ENCODE results near the gene EIF4G3.
"Not testable (repeated sequence)": the region's sequence is repeated elsewhere in the genome, so short reads cannot be mapped to it uniquely, and the experiment has no call there.

The EIF4G3 gene

DNA sequence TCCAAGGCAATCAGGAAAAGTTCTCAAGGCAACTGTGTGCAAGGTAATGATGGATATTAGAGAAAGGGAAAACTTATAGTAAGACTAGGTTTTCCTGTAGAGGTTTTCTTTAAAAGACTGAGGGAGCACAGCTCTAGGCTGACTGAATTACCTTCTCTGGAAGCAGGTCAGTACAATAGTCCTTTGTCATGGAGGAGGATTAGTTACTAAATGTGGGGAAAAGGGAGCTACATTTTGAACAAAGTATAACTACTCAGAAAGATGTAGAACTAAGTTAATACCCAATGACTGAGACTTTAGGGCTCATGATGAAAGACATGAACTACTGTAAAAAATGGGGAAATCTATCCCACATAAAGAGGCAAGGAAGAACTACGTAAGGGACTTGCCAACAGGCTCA is 241.0 kb downstream of the EIF4G3 start:
- DNase-seq (ENCODE audit: low spot score), result no peak

DNA sequence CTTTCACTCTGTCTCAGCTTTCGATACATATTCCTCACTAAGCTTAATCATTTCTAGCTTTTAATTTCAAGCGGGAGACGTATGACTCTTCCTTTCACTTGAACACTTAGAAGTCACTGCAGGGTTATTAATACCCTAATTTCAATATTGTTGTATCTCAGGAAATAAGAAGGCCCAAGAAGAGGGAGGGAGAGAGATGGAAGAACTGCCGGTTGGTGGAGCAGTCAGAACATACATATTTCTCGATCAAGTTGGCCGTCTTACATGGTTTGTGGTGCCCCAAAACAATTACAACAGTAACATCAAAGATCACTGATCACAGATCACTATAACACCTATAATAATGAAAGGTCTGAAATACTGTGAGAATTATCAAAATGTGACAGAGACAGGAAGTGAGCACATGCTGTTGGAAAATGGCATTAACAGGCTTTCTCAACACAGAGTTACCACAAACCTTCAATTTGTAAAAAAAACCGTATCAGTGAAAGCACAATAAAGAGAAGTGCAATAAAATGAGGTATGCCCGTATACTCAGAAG is 244.2 kb downstream of the EIF4G3 start:
- no peak for DNase-seq (ENCODE audit: low spot score)

DNA sequence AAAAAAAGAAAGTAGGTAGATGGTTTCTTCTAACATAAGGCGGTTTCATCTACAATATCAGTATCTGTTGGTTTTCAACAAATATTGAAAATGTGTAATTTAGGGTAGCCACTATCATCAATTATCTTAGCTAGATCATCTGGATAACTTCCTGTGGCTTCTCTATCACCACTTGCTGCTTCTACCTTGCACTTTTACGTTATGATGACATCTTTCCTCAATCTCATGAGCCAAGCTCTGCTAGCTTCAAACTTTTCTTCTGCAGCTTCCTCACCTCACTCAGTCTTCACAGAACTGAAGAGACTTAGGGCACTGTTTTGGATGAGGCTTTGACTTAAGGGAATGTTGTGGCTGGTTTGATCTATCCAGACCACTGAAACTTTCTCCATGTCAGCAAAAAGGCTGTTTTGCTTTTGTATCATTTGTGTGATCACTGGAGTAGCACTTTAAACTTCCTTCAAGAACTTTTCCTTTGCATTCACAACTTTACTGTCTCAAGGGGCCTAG is 244.7 kb downstream of the EIF4G3 start:
- no peak for DNase-seq (ENCODE audit: low spot score)

DNA sequence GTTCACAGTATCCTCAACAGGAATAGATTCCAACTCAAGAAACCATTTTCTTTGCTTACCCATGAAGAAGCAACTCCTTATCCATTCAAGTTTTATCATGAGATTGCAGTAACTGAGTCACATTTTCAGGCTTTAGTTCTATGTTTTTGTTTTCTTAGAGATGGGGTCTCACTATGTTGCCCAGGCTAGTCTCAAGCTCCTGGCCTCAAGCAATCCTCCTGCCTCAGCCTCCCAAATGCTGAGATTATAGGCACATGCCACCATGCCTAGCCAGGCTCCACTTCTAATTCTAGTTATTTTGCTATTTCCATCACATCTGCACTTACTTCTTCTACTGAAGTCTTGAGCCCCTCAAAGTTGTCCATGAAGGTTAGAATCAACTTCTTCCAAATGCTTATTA is 246.3 kb downstream of the EIF4G3 start:
- no peak for DNase-seq (ENCODE audit: low spot score)

DNA sequence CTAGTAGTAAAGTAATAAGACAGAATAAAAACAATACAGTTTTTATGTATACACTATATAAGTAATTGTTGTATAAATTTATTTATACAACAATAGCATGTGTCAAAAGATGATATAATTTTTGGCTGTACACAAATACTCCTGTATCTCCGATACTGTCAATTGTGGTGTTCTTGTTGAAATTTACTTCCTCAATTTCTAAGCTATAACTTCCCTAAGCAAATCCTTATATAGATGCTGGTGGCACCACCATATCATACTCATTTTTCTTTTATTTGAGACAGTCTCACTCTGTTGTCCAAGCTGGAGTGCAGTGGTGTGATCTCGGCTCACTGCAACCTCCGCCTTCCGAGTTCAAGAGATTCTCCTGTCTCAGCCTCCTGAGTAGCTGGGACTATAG is 248.6 kb downstream of the EIF4G3 start:
- no peak for DNase-seq (ENCODE audit: low spot score)

DNA sequence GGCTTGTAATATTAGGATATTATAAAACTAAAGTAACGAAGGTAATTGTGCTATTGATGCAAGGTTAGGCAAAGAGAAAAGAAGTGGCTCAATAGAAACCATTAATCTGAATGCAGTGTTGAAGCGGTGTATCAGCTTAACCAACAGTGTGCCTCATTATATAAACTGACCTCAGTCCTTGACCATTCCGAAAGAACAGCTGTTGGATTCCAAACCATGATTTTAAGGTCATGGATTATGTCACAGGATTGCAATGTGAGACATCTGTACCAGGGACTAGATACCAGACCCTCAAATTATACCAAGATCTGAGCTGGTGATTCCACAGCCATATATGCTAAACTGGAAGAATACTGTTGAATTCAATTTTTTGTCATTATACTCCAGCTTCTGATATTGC is 255.4 kb downstream of the EIF4G3 start:
- DNase-seq (ENCODE audit: low spot score), result no peak

DNA sequence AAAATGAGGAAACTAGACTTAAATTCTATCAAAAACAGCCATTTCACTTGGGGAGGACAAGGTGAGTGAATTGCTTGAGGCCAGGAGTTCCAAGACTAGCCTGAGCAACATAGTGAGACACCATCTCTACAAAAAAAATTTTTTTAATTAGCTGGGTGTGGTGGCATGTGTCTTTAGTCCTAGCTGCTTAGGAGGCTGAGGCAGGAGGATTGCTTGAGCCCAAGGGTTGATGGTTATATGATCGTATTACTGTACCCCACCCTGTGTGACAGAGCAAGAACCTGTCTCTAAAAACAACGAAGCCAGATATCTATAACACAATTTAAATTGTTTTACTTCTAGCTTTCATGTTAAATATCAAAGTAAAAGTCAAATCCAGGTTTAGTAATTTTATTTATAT is 263.5 kb downstream of the EIF4G3 start:
- no peak for DNase-seq (ENCODE audit: low spot score)

DNA sequence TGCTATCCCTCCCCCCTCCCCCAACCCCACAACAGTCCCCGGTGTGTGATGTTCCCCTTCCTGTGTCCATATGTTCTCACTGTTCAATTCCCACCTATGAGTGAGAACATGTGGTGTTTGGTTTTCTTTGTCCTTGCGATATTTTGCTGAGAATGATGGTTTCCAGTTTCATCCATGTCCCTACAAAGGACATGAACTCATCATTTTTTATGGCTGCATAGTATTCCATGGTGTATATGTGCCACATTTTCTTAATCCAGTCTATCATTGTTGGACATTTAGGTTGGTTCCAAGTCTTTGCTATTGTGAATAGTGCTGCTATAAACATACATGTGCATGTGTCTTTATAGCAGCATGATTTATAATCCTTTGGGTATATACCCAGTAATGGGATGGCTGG is 269.2 kb downstream of the EIF4G3 start:
- not testable (repeated sequence) for DNase-seq (ENCODE audit: low spot score)

DNA sequence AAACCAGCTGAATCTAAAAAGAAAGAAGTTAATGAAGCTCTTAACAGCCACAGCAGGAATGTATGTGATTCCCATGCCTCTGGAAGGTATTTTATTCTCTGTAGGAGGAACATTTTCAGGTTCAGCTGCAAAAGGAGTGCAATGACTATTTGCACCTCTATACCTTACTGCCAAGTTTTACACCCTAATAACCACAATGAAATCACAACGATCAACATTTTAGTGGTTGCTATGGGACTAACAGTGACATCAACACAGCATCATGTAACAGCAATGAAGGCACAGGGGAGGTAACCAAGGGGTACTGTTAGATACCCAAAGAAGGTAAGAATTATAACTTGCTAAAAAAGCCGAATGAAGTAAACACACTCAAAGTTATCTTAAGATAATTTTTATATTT is 273.3 kb downstream of the EIF4G3 start:
- DNase-seq (ENCODE audit: low spot score), result no peak

DNA sequence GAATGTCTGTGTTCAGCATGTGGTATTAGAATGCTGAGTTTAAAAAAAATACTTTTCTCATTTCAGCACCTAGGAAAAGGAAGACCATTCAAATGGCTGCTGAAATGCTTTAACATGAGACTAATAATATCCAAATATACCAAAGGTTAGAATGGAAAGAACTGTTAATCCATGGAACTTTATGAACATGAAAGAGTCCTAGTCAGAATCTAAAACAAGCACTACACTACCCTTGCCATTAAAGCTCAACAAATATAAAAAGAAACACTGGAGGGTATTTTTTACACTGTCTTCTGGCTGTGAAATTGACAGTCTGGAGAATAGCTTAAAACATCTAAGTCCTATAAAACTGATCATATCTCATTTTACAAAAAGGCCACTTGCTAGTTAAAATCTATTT is 276.6 kb downstream of the EIF4G3 start:
- no peak for DNase-seq (ENCODE audit: low spot score)

DNA sequence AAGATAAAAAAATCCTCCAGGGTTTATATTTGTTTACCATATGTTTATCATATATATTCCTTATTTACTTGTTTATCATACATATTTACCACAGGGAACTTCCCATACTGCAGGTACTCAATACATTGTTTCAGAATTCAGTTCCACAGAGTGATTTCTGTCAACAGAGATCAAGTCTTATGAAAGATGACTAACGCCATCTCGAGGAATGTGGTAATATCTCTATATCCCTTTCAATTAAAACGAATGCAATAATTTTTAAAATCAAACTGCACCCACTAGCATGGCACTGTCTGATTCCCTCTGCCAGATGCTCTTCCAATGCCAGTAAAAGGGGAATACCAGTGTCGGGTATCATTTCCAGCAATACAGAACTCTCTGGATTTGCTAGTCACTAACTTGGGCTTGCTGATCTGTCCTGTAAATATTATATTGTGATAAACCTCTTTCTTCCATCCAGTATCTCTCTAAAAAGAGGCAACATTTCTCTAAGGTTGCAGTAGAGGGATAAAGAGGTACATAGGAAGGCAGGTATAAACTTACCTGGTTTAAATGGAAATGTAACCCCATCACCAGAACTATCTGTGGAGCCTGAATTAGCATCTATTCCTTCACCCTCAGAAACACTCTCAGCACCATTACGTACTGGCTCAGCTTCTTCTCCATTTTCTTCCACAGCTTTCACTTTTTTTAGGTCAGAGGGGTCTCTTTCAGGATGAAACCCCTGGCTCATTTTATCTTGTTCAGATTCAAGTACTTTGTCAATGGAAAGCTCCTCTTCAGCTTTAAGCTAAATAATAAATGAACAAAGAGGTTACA is 277.3 kb downstream of the EIF4G3 start:
- no peak for DNase-seq (ENCODE audit: low spot score)

DNA sequence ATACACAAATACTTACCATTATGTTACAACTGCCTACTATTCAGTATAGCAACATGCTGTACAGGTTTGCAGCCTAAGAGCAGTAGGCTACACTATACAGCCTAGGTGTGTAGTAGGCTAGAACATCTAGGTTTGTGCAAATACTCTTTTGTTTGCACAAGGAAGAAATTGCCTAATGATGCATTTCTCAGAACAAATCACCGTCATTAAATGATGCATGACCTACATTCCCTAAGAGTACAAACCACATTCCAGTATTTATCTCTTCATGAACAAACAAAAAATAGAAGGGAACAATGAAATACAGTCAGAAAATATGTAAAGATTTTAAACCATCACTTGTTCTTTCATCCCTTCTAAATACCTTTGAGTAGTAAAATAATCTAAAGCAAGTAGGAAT is 279.9 kb downstream of the EIF4G3 start:
- peak; percentile 18 for DNase-seq (ENCODE audit: low spot score)

DNA sequence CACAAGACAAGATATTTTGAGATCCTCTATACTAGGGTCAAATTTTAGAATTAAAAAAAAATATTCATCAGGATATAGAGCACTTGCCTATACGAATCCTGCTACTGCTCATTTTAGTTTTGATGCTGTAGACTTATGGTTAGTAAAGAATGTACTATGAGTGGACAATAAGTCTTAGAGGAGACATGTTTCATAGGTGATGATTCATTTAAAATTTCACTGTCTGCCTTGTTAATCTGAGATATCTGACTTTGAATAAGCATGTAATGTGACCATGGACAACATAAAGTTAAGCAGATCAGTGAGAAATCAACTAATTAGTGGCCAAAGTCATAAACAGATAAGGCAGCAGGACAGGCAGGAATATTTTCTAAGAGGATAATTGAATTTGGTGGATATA is 282.8 kb downstream of the EIF4G3 start:
- DNase-seq (ENCODE audit: low spot score), result no peak

DNA sequence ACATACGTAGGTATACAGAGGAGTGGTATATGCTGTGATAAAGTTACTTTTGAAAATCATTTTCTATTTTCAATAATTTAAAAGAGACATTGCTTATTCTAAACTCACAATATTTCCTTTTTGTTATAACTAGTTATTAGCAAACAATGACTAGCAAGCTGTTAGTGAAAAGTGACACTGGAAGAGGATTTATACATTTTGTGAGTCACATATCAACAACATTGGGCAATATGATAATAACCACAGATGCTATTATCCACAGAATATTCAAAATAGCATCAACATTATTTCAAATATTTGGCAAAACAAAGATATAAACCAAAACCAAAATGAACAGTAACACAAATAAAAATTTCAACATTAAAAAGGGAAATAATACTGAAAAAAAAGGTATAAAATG is 285.6 kb downstream of the EIF4G3 start:
- no peak for DNase-seq (ENCODE audit: low spot score)

DNA sequence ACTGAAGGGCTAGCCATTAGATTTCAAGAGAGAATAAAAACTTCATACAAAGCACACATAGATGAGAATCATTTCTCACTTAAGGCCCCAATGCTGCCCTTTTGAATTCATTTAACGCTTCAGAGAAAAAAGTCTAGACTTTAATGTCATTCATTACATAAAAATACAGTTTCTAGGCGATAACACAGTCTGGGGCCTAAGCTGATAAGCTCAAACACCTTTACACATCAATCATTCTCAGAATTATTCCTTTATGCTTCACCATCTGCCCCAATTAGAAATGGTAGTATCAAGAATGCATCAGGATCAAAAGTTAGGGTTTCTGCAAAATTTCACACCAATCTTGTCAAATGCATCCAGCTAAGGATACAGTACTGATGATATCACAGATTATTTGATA is 289.5 kb downstream of the EIF4G3 start:
- DNase-seq (ENCODE audit: low spot score), result no peak

DNA sequence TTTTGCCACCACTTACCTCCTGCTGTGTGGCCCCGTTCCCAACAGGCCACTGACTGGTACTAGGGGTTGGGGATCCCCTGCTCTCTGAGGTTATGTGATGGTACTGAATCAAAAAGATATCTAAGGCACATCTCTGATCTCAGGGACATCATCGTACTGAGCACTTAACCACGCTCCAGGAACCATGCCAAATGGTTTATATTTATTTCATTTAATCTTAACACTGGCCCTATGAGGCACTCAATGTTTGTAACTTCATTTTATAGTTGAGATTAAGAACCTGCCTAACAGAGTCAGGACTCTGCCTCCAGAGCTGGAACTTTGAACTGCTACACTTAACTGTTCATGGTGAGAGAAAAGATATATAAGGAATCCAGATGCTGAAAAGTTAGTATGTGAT is 291.6 kb downstream of the EIF4G3 start:
- no peak for DNase-seq (ENCODE audit: low spot score)

DNA sequence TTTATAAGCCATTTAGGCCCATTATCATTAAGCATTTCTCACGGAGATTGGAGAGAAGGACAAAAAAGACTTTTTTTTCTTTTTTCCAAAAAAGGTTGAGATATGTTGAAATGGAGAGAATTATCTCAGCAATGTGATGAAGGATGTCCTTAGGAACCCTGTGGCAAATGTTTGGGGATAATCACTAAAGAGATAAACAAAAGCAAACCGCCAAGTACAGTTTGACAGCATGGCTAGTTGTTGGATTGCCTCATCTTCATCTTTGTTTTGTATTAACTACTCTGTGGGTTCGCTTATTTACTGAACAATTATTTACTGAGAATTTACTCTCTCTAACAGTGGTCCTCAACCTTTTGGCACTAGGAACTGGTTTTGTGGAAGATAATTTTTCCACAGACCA is 292.2 kb downstream of the EIF4G3 start:
- no peak for DNase-seq (ENCODE audit: low spot score)

DNA sequence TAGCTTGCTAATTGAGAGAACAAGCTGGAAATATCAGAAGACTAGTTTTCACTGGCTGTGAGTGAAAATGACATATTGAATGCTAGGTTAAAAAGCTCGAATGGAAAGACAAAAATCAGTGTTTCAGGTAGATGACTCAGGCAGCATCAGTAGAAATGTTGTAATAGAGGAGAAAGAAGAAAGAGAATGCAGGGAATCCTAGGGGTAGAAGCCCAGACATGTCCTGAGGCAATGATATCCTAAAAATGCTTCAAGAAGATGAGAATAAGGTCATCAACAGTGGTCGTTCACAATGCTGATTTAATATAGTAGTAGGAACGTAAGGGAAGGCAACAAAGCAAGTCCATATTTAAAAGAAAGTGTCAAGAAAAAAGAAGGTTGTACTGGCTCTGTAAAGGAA is 292.9 kb downstream of the EIF4G3 start:
- no peak for DNase-seq (ENCODE audit: low spot score)

DNA sequence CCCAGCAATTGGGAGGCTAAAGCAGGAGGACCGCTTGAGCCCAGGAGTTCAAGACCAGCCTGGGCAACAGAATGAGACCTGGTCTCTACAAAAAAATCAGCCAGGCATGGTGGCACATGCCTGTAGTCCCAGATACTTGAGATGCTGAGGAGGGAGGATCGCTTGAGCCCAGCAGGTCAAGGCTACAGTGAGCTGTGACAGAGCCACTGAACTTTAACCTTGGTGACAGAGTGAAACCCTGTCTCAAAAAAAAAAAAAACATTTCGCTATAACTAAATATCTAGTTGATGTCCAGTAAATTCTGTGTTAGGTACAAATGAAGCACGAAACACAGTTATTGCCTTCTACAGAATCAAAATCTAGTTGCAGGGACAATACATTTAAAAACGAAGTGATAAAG is 293.9 kb downstream of the EIF4G3 start:
- no peak for DNase-seq (ENCODE audit: low spot score)

DNA sequence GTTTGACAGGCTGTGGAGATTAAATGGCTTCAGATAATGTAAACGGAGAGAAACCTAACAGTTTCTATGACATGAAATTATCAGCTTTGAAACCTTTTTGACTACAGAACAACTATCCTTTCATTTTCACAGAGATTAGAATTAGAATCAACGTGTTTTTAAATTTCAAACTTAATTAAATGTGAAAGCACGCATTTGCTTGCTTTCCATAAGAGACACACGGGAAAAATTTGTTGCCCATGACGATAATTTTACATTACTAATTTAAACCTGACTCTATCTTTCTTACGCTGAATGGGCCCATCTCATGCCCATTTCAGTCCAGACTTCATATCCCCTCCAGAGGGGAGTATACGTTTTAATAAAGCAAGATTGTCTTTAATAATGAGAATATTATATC is 297.9 kb downstream of the EIF4G3 start:
- DNase-seq (ENCODE audit: low spot score), result no peak

DNA sequence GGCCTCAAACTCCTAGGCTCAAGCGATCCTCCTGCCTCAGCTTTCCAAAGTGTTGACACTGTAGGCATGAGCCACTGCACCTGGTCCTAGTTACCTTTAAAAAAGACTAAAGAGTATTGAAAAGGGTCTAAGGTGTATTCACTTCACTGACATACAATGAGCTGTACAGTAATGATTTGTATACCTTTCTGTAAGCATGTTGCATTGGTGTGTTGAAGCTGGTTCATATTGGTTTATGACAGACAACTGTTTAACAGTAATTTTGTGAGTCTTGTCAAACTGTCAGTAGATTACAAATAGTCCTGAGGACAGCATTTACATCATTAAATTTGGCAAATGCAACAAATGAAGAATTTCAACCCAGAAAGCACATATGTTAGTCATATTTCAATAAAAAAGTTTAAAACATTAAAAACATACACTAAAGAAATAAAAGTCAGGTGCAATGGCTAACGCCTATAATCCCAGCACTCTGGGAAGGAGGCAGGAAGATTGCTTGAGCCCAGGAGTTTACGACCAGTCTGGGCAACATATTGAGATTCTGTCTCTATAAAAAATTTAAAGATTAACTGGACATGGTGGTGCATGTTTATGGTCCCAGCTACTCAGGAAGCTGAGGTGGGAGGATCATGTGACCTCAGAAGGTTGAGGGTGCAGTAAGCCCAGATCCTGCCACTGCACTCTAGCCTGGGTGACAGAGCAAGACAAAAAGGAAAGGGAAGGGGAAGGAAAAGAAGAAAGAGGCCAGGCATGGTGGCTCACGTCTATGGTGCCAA is 301.3 kb downstream of the EIF4G3 start:
- no peak for DNase-seq (ENCODE audit: low spot score)

DNA sequence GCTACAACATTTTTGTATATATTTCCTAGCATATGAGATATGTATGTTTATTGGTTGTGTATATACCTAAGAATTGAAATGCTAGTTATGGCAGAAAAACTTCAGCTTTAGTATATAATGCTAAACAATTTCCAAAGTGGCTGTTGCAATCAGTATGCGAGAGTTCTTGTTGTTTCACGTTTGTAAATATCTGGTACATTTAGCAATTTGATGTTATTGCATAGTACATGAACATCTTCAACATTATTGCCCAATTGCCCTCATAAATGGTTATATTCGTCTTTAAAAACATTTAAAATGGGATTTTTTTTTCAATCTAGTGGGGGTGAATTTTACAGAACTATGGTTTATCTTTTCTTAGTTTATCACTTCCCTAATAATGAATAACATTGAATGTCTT is 303.4 kb downstream of the EIF4G3 start:
- no peak for DNase-seq (ENCODE audit: low spot score)

DNA sequence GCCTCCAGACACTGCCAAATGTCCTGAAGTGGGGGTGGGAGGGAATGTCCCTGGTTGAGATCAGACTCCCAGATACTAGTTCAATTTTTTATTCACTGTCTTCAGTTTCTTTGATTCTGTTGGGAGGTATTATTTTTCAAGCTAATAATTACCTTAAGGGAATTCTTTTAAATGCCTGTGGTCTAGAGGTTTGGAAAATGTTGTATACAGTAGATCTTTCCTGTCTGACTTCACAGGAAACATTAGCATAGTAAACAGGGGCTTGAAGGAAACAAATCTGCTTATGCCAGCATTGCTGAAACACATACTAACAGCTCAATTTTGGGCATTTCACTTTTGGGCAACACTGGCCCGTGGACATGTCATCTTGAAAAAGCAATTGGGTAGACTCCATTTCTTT is 305.3 kb downstream of the EIF4G3 start:
- DNase-seq (ENCODE audit: low spot score), result no peak

All from HuH-7 (cell line).